ENCODE measurements around the gene ANKRD34B. TPM values are rescaled to one million over a fixed set of nuclear protein-coding genes. Genes with fewer than 3 reads are reported as not detected.

Gene ANKRD34B
- total RNA-seq, 1 experiment from 2014 or later = not detected

DNA sequence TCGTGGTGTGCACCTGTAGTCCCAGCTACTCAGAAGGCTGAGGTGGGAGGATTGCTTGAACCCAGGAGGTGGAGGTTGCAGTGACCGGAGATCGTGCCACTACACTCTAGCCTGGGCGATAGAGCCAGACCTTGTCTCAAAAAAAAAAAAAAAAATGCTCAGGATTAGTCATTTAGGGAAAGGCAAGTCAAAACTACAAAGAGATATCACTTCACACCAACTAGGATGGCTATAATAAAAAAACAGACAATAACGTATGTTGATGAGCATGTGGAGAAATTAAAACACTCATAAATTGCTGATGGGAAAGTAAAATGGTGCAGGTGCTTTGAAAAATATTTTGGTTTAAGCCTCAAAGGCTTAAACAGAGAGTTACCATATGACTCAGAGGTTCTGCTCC is 6.3 kb upstream of the ANKRD34B start:
- no peak overlapping the region for H3K27ac ChIP-seq (ENCODE audit: low read depth, low read length)
- H3K4me1 ChIP-seq (ENCODE audit: control insufficient read depth in 1 of 2, insufficient read depth in 2 of 2, low read length in 2 of 2) = peaks cover 0 to 3% of the 10 kb centered on the region in 2 experiments; a peak in 1 of 4 replicates
- H3K4me2 ChIP-seq (ENCODE audit: low read length) = no peak overlapping the region
- ChIA-PET CTCF (no interaction called here), RAD21 (ENCODE audit: low non-redundant PET in 1 of 2, low total read pairs in 2 of 2, uncharacterized antibody in 2 of 2, unreplicated experiment in 2 of 2) (no interaction called here), POLR2A (no interaction called here)
- H3K79me2 ChIP-seq (ENCODE audit: insufficient read depth, low read length) = no peaks in the 10 kb centered on the region
- no peak overlapping the region for H3K9ac ChIP-seq (ENCODE audit: low read length)
- no peak overlapping the region for H2AFZ ChIP-seq (ENCODE audit: low read depth, low read length, poor library complexity, severe bottlenecking)
- no peaks in the 10 kb centered on the region for H3K9me2 ChIP-seq (ENCODE audit: insufficient read depth)
- ATAC-seq = no peak
- H3K9me3 ChIP-seq (ENCODE audit: control insufficient read depth in 1 of 2, insufficient read depth in 1 of 2, low read depth in 1 of 2, low read length in 2 of 2) = no peaks in the 10 kb centered on the region
- no peaks in the 10 kb centered on the region for H4K20me1 ChIP-seq (ENCODE audit: insufficient read depth)
- no peak for DNase-seq (ENCODE audit: low read depth, low spot score)
- TF ChIP-seq POLR2AphosphoS5 (IDR thresholded peaks at IDR 0.05; ENCODE audit: low read depth, low read length) = no peak
- no peak for TF ChIP-seq EZH2 (IDR thresholded peaks at IDR 0.05)
- no peak for TF ChIP-seq CEBPB (IDR thresholded peaks at IDR 0.05; ENCODE audit: low read depth)
- no peak for TF ChIP-seq FOSL1 (IDR thresholded peaks at IDR 0.05; ENCODE audit: low read depth)
- TF ChIP-seq, protein P1, sequence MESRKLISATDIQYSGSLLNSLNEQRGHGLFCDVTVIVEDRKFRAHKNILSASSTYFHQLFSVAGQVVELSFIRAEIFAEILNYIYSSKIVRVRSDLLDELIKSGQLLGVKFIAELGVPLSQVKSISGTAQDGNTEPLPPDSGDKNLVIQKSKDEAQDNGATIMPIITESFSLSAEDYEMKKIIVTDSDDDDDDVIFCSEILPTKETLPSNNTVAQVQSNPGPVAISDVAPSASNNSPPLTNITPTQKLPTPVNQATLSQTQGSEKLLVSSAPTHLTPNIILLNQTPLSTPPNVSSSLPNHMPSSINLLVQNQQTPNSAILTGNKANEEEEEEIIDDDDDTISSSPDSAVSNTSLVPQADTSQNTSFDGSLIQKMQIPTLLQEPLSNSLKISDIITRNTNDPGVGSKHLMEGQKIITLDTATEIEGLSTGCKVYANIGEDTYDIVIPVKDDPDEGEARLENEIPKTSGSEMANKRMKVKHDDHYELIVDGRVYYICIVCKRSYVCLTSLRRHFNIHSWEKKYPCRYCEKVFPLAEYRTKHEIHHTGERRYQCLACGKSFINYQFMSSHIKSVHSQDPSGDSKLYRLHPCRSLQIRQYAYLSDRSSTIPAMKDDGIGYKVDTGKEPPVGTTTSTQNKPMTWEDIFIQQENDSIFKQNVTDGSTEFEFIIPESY (IDR thresholded peaks at IDR 0.05; ENCODE audit: extremely low read depth, insufficient replicate concordance, low read length) = no peak
- TF ChIP-seq CBX3 (IDR thresholded peaks at IDR 0.05; ENCODE audit: low read depth) = no peak
- TF ChIP-seq ELF1 (IDR thresholded peaks at IDR 0.05; ENCODE audit: borderline replicate concordance, low read depth) = no peak
- TF ChIP-seq ZFX (IDR thresholded peaks at IDR 0.05) = no peak
- TF ChIP-seq SIN3A (IDR thresholded peaks at IDR 0.05; ENCODE audit: low read depth) = no peak
- no peak for TF ChIP-seq RAD21 (IDR thresholded peaks at IDR 0.05; ENCODE audit: low read depth)
- TF ChIP-seq, protein P2, sequence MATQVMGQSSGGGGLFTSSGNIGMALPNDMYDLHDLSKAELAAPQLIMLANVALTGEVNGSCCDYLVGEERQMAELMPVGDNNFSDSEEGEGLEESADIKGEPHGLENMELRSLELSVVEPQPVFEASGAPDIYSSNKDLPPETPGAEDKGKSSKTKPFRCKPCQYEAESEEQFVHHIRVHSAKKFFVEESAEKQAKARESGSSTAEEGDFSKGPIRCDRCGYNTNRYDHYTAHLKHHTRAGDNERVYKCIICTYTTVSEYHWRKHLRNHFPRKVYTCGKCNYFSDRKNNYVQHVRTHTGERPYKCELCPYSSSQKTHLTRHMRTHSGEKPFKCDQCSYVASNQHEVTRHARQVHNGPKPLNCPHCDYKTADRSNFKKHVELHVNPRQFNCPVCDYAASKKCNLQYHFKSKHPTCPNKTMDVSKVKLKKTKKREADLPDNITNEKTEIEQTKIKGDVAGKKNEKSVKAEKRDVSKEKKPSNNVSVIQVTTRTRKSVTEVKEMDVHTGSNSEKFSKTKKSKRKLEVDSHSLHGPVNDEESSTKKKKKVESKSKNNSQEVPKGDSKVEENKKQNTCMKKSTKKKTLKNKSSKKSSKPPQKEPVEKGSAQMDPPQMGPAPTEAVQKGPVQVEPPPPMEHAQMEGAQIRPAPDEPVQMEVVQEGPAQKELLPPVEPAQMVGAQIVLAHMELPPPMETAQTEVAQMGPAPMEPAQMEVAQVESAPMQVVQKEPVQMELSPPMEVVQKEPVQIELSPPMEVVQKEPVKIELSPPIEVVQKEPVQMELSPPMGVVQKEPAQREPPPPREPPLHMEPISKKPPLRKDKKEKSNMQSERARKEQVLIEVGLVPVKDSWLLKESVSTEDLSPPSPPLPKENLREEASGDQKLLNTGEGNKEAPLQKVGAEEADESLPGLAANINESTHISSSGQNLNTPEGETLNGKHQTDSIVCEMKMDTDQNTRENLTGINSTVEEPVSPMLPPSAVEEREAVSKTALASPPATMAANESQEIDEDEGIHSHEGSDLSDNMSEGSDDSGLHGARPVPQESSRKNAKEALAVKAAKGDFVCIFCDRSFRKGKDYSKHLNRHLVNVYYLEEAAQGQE (IDR thresholded peaks at IDR 0.05; ENCODE audit: low read depth) = no peak
- TF ChIP-seq EGR1 (IDR thresholded peaks at IDR 0.05; ENCODE audit: low read depth) = no peak
- TF ChIP-seq SRF (IDR thresholded peaks at IDR 0.05; ENCODE audit: low read depth) = no peak
- TF ChIP-seq YY1 (IDR thresholded peaks at IDR 0.05; ENCODE audit: extremely low read depth, insufficient replicate concordance, low read depth, low read length) = no peak
- no peak for TF ChIP-seq EZH2phosphoT487 (IDR thresholded peaks at IDR 0.05; ENCODE audit: borderline replicate concordance)
- no peak for TF ChIP-seq ZNF274 (IDR thresholded peaks at IDR 0.05; ENCODE audit: low read depth, low read length)
- no peak for TF ChIP-seq POLR2A (IDR thresholded peaks at IDR 0.05; ENCODE audit: borderline replicate concordance, extremely low read depth, insufficient read depth, insufficient read length)
- H3K27me3 ChIP-seq (ENCODE audit: insufficient read depth, low read length) = no peaks in the 10 kb centered on the region
- H3K36me3 ChIP-seq (ENCODE audit: control insufficient read depth in 1 of 2, insufficient read depth in 2 of 2, low read length in 2 of 2) = no peaks in the 10 kb centered on the region
- H3K4me3 ChIP-seq (replicated peaks in 1 of 2; ENCODE audit: low read depth in 1 of 2, low read length in 2 of 2) = no peak overlapping the region
- BruUV-seq (replicated peaks) = no TSS peak
- intact Hi-C loops (cut with micrococcal nuclease) = no loop called here

Data from HCT116 (cell line).